ENCODE results near the gene TMEM30B.
"Not testable (repeated sequence)": the region's sequence is repeated elsewhere in the genome, so short reads cannot be mapped to it uniquely, and the experiment has no call there.

Gene TMEM30B

GRCh38 chr14:61281186-61281947 lies at the start of gene TMEM30B:
TMEM30B (minus strand) TSS chr14:61281338; CDS start chr14:61281147, 191 bp downstream.
- no peak for DNase-seq

GRCh38 chr14:61330511-61330910 lies 49.4 kb upstream of the TMEM30B start:
- no peak for DNase-seq

- no peak for DNase-seq
Measured at GRCh38 chr14:61329478-61330051, 48.4 kb upstream of the TMEM30B start.

- DNase-seq, result no peak
Measured at GRCh38 chr14:61328626-61329262, 47.6 kb upstream of the TMEM30B start.

GRCh38 chr14:61326847-61327246 lies 45.7 kb upstream of the TMEM30B start:
- no peak for DNase-seq

GRCh38 chr14:61326146-61326545 lies 45.0 kb upstream of the TMEM30B start:
- no peak for DNase-seq

- DNase-seq, result no peak
Measured at GRCh38 chr14:61325166-61325565, 44.0 kb upstream of the TMEM30B start.

- no peak for DNase-seq
Measured at GRCh38 chr14:61323970-61324369, 42.8 kb upstream of the TMEM30B start.

GRCh38 chr14:61322799-61323290 lies 41.7 kb upstream of the TMEM30B start:
- DNase-seq, result peak in 1 of 58 donors; percentile 25

GRCh38 chr14:61322011-61322798 lies 41.1 kb upstream of the TMEM30B start:
- DNase-seq, result no peak

- peak in 14 of 58 donors; percentile 9 to 52 (median 14) for DNase-seq
Measured at GRCh38 chr14:61321385-61322010, 40.4 kb upstream of the TMEM30B start, which contains the start of gene PRKCH. PRKCH (plus strand) TSS chr14:61321579; CDS start chr14:61322102, 523 bp downstream.

- DNase-seq, result no peak
Measured at GRCh38 chr14:61320806-61321384, 39.8 kb upstream of the TMEM30B start.

GRCh38 chr14:61320170-61320569 lies 39.0 kb upstream of the TMEM30B start:
- DNase-seq, result not testable (repeated sequence)

GRCh38 chr14:61319706-61320105 lies 38.6 kb upstream of the TMEM30B start:
- no peak for DNase-seq

GRCh38 chr14:61319086-61319485 lies 37.9 kb upstream of the TMEM30B start:
- no peak for DNase-seq

GRCh38 chr14:61315313-61315712 lies 34.2 kb upstream of the TMEM30B start:
- DNase-seq, result no peak

- not testable (repeated sequence) for DNase-seq
Measured at GRCh38 chr14:61308701-61309100, 27.6 kb upstream of the TMEM30B start.

- DNase-seq, result no peak
Measured at GRCh38 chr14:61308198-61308597, 27.1 kb upstream of the TMEM30B start.

GRCh38 chr14:61304688-61305087 lies 23.6 kb upstream of the TMEM30B start:
- DNase-seq, result no peak

GRCh38 chr14:61300754-61301153 lies 19.6 kb upstream of the TMEM30B start:
- DNase-seq, result no peak

Data from anterior cingulate cortex (tissue), 58 donors.